Measurements from ENCODE around the gene PBLD.
"Not testable (repeated sequence)": the region's sequence is repeated elsewhere in the genome, so short reads cannot be mapped to it uniquely, and the experiment has no call there.

The PBLD gene

GRCh38 chr10:68331455-68332258, 1.1 kb downstream of the PBLD start, which contains the start of gene HNRNPH3:
HNRNPH3 (plus strand) TSS chr10:68332064; CDS start chr10:68337222, 5,158 bp downstream.
- DNase-seq (ENCODE audit: extremely low read depth in 1 of 2, low read depth in 1 of 2) = peak; percentile 96 to 97

- DNase-seq (ENCODE audit: extremely low read depth in 1 of 2, low read depth in 1 of 2) = no peak
These were observed 1.8 kb downstream of the PBLD start for GRCh38 chr10:68330852-68331454.

GRCh38 chr10:68329506-68329861, 3.2 kb downstream of the PBLD start:
- no peak for DNase-seq (ENCODE audit: extremely low read depth in 1 of 2, low read depth in 1 of 2)

- DNase-seq (ENCODE audit: extremely low read depth in 1 of 2, low read depth in 1 of 2) = no peak
These were observed 4.6 kb downstream of the PBLD start for GRCh38 chr10:68327889-68328786.

DNA sequence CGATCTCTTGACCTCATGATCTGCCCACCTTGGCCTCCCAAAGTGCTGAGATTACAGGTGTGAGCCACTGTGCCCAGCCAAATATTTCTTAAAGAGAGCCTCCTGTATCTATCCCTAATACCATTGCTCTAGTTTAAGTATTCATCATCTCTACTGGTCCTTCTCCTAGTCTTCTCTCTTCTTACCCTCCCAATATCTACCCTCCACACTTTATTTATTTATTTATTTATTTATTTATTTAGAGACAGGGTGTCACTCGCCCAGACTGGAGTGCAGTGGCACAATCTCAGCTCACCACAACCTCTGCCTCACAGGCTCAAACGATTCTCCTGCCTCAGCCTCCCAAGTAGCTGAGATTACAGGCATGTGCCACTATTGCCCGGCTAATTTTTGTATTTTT, 8.3 kb downstream of the PBLD start:
- not testable (repeated sequence) for DNase-seq (ENCODE audit: extremely low read depth in 1 of 2, low read depth in 1 of 2)

- no peak for DNase-seq (ENCODE audit: extremely low read depth in 1 of 2, low read depth in 1 of 2)
These were observed 14.2 kb downstream of the PBLD start for GRCh38 chr10:68318331-68319059.

DNA sequence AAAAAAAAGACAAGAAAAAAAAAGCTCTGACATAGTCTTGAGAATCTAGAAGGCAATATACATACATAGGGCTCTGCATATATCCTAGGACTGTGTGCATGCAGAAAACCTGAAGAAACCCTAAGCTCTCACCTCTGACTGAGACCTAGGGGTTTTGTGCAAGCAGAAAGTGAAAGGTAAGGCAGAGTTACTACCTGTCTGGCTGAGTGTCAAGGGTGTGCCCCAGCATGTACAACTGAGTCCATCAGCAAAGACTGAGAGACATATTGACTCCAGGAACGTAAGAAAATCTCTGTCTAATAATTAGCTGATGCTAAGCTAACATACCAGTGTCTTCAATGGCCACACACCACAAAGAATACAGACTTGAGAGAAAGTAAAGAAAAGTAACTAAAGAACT, 17.1 kb downstream of the PBLD start:
- DNase-seq (ENCODE audit: extremely low read depth in 1 of 2, low read depth in 1 of 2) = no peak

DNA sequence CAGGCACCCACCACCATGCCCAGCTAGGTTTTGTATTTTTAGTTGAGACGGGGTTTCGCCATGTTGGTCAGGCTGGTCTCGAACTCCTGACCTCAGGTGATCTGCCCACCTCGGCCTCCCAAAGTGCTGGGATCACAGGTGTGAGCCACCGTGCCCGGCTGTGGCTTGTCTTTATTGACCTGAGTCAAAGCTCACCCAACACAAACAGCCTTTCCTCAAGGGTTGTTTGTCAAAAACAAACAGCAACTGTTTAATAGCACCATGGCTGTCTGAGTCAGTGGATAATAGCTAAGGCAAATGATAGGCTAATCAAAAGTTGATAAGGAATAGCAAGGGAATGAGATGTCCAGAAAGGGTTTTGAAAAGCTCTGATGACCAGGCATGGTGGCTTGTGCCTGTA, 17.8 kb downstream of the PBLD start:
- DNase-seq (ENCODE audit: extremely low read depth in 1 of 2, low read depth in 1 of 2) = not testable (repeated sequence)

DNA sequence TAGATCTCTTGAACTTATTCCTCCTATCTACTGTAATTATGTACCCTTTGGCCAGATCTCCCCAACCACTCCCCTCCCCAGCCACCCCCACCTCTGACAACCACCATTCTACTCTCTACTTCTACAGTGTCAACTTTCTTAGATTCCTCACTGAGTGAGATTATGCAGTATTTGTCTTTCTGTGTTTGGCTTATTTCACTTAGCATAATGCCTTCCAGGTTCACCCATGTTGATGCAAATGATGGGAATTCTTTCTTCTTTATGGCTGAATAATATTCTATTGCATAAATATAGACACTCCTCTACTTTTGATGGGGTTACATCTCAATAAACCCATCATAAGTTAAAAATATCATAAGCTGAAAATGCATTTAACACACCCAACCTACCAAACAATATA, 22.2 kb downstream of the PBLD start:
- no peak for DNase-seq (ENCODE audit: extremely low read depth in 1 of 2, low read depth in 1 of 2)

- no peak for DNase-seq (ENCODE audit: extremely low read depth in 1 of 2, low read depth in 1 of 2)
These were observed 26.9 kb downstream of the PBLD start for GRCh38 chr10:68305854-68306253.

DNA sequence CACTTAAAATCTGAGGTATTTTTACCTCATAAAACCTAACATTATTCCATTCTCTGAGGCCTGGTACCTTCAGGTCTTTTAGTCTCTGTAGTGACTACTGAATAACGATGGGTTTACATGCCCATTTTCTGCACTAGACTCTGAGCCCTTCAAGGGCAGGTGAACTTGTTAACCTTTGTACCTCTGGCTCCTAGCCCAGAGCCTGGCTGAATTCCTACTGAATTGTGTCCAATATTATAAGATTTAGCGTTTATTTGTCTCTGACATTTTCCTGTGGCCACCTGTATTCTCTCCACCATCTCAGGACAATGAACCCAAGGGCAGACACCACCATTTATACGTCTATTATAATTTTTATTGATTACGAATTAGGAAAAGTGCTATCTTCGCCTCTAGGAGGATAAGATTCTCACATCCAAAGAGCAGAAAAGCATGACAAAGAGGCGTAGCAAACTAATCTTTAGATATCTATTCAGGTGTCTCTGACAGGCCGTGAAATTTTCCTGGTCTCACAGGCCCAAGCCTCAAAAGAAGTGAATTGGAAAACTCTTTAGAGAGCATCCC, 28.8 kb downstream of the PBLD start:
- no peak for DNase-seq (ENCODE audit: extremely low read depth in 1 of 2, low read depth in 1 of 2)

- no peak for DNase-seq (ENCODE audit: extremely low read depth in 1 of 2, low read depth in 1 of 2)
These were observed 29.9 kb downstream of the PBLD start for GRCh38 chr10:68302871-68303270.

GRCh38 chr10:68302503-68302823, 30.3 kb downstream of the PBLD start:
- DNase-seq (ENCODE audit: extremely low read depth in 1 of 2, low read depth in 1 of 2) = no peak

GRCh38 chr10:68301790-68302502, 30.8 kb downstream of the PBLD start:
- no peak for DNase-seq (ENCODE audit: extremely low read depth in 1 of 2, low read depth in 1 of 2)

DNA sequence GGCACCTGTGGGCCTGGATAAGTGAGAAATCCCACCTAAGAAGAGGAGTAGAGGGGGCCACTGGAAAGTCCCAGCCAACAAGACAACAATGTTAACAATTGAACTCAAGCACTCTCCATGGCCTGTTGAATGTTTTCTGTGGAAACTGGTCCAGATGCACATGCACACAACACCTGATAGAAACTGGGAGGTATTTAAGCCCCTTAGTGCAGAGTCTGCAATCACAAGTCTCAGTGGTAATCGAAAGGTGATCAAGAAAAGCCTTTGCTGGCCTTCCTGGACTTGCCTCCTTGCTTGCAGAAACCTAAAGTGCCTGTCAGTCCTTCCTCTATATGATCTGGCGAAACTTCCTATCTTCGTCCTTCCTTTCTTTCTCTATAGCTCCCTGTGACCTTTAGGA, 31.4 kb downstream of the PBLD start:
- DNase-seq (ENCODE audit: extremely low read depth in 1 of 2, low read depth in 1 of 2) = no peak

- DNase-seq (ENCODE audit: extremely low read depth in 1 of 2, low read depth in 1 of 2) = no peak
These were observed 35.7 kb downstream of the PBLD start for GRCh38 chr10:68296843-68297663.

- DNase-seq (ENCODE audit: extremely low read depth in 1 of 2, low read depth in 1 of 2) = no peak
These were observed 42.0 kb downstream of the PBLD start for GRCh38 chr10:68290736-68291135.

DNA sequence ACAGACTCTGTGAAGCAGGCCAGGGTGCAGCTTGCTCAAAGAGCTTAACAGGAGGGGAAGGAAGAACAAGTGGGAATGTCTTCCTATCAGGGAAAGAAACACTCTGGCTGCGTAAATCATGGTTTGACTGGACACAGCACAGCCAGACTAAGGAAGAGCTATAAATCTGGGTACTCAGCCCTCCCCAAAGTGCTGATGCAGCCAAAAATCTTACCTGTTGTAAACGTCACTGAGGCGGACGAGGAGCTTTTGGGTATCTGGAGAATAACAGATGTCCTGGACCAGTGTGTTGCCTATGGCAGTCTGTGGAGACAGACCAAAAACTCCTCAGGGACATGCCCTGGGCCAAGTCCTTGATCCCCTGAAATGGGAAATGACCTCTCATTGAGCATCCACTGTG, 44.0 kb downstream of the PBLD start:
- DNase-seq (ENCODE audit: extremely low read depth in 1 of 2, low read depth in 1 of 2) = no peak
